ENCODE data around the gene ALG6.

The ALG6 gene

DNA sequence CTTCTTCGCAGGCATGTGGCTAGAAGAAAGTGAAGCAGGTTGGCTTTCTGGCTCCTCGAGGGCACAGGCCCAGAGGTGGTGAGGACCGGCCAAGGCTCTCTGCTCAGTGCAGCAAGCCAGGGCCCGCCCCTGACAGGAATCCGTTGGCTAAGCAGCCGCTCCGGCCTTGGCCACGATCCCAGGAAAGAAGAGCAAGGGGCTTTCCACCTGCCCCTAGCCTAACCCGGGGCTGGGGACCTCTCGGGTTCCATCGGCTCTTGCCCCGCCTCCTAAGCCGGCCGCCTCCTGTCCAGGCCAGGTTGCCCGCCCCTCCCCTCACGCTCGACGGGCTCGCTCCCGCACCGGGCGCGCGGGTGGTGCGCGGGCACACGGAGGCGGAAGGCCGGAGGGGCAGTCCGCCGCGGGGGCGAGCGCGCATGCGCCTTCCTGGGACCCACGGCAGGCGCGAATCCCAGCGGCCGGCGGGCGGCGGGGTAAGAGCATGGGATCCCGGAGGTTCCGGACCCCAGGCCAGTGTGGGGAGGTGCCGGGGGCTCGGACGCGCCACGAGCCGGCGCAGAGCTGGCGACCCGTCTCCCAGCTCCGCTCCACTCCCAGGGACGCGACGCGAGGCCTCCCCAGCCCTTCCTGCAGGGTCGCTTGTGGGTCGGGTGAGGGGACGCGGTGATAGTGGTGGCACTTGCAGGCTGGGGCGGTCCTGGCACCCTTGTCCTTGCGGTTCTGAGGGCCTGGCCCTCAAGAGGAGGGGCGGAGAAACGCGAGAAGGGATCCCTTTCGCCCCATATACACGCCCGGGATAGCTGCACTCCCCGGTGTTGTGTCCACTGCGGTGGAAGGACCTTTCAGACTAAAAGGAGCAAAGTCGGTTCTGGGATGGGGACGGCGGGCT, at the start of gene ALG6:
TSS of gene ALG6 (plus strand) at position 413 of the 889 bp plus-strand sequence. CDS start 3,351 bp downstream, outside the sequence.
- DNase-seq: peak; percentile 87

DNA sequence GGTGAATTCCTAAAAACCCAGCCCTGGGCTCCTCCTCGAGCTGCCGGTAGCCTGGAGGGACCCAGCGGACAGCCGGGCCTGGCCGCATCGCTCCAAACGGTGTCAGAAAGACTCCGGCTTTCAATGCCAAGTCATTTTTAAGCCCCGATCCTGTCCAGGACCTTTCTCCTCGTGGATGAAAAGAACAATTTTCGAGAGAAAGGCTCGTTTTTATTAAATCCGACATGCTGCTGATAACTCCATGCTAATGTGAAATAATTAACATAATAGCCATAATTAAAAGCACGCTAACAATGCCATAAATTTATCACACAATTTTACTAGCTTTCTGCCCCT, 49.6 kb upstream of the ALG6 start:
- DNase-seq: no peak

DNA sequence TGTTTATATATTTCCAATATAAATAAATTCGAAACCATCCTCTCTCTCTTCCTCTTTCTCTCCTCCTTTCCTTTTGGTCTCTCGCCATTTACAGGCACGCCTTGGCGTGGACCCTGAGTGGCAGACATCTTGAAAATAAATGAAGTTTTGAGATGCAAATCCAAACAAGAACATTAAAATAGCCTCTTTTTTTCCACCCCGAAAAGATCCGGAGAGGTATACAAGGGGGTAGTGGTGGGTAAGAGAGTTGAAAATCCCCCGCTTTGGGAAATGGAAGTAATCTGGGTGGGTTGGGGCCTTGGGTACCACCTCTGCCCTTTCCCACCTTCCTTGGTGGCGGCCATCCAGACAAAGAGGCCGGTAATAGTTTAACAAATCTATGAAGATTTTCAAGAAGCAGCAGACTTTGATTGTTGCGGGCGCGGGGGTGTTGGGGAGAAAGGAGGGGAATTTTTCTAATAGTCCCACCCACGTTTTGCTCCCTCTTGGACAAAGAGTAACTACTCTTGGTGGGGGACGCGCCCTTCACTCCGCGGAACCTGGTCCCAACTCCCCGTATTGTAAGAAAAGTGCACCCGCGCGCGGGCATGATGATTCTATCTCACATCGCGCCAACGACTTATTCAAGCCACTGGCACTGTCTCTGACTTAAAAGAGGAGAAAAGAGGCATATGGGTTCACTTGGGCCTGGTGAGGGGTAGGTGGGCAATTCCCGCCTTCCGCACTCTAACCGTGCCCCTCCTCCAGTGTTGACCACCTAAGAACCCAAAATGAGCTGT, 49.0 kb upstream of the ALG6 start:
- DNase-seq: no peak

DNA sequence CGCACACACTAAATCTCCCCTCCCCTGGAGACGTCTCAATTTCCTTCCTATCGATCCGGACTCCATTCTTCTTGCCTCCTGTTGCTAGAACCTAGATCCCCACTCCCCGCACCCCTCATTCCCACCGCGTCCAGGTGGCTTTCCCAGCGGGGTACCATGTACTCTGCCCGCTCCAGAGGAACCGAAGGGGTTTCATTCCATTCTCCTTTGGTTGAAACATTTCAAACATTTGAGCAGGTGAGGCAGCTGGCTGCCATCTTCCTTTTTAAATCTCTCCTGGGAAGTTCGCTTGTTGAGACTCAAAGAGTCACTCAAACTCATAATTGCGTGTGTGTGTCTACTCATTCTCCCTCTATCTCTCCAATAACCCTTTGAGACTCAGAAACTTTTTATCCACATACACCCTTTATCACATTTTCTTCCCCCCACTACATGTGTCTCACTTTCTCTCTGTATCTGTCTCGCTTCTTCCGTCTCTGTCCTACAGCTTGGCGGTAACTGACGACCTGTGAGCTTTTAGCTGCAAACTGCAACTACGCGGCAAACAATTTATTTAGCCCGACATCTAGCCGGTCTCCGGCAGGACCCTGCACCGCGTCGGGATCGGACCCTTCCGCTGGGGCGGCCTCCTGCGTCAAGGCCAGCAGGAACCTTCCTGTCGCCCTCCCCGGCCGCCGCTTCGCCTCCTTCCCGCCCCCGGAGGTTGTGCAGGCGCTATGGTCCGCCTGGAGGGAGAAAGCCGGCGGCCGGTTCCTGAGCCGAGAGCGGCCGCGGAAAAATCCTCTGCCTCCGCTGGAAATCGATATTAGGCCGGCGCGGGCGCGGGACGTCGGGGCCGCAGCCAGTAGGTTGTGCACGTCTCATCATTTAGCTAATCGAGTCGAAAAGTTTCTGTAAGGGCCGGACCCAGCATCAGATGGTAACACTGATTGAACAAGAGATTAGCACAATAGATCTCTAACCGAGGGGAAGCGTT, 48.1 kb upstream of the ALG6 start:
- no peak for DNase-seq

DNA sequence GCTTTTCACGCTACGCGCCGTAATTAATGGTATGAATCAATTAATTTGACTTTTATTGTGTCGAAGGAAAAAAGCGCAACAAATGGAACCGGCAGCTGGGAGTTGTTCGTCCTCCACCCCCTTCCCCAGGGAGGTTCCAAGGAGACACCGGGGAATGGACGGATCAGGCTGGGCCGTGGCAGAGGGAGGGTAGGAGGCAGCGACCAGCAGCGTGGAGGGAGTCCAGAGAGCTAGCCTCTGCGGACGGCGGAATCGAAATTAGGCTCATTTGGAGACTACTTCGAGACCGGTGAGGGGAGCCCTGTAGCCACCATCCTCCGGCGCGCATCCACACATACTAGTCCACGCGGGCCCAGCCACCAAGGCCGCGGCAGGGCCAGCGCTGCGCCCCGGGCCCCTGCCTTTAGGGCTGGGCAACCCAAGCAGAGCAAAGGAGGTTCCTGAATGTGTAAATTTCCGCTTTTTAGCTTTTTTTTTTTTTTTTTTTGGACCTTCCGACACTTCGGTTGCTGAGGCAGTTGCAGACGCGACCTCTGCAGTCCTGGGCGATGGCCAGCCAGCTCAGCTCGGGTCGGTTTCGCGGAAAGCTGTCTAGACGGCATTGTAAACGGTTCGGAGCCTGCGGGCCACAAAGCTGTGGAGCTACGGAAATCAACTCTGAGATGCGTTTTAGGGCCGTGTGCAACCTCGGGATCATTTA, 47.3 kb upstream of the ALG6 start:
- no peak for DNase-seq

DNA sequence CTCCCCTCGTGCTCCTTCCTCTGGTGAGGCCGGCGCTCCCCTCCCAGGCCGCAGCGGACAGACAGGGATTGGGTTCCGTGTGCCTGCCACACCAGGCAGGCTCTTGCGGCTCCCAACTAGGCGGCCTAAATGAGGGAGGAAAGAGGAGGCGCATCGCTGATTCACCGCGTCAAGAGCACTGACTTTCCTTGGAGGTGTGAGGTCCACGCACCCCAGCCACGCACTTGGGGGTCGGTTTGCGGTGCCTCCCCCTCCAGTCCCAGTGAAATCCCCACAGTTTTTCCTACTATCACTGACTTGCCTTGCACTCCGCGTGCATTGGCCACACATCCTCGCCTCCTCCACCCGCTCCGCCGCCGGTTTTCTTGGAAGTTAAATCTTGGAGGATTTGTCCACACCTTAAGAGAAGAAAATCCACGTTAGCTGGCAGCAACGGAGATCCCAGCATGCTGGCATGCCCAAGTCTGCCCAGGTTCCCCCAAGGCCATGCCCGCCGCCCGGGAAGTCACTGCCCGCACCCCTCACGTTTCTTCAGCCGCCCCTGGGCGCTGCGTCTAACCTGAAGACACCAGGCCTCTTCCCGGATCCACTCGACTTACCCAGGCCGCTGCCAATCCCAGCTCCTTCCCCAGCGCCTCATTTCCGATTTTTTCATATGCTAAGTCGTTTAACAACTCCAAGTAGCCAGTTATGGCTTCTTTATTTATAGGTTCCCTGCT, 46.2 kb upstream of the ALG6 start:
- no peak for DNase-seq

DNA sequence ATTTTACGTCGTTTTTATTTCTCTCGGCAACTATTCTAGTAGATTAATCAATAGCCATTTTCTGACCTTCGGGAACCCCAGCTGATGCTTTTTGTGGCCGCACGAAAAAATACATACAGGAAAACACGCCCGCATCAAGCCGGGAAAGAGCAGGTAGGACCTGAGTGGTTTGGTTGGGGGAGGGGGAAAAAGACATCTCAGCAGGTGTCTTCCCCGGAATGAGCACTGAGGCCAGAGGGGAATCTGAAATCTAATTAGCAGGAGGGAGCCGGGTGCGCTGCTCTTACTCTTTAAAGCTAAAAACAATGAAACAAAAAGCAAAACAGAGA, 45.7 kb upstream of the ALG6 start:
- no peak for DNase-seq

DNA sequence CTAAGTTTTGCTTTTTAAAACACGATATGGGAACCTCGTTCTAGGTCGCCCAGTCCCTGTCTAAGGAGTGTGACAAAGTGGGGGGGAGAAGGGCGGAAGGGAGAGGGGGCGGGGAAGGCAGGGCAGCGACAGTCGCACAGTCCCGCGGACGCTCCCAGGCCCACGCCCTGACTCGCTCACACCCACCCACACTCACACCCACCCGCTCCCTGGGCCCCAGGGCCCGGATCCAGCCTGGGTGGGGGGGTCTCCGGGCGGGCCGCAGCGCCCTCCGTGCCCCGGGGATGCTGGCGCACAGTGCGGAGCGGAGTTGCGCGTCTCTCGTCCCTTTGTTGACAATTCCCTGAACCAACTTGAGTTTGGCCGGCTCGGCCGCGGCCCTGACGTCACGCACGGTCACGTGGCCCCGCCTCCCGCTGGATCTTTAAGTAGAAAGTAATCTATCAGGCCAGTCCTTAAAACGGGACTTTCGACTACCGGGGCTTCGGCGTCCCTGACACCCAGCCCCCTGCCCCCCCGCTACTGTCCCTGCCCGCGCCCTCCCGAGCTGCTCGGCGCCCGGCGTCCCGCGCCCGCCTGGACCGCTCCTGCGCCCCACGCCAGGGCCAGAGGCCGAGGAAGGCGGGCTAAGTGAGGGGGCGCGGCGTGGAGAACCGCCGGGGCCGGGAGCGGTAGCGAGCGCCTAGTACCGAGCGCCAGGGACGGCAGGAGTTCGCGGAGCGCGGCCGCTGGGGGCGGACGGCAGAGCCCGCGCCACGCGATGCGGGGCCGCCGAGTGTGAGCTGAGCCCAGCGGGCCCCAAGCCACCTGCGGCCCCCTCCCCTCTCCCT, 45.1 kb upstream of the ALG6 start, which contains the start of gene FOXD3:
TSS of gene FOXD3 (plus strand) at position 454 of the 830 bp plus-strand sequence. CDS start 492 bp downstream, outside the sequence.
- DNase-seq: no peak

DNA sequence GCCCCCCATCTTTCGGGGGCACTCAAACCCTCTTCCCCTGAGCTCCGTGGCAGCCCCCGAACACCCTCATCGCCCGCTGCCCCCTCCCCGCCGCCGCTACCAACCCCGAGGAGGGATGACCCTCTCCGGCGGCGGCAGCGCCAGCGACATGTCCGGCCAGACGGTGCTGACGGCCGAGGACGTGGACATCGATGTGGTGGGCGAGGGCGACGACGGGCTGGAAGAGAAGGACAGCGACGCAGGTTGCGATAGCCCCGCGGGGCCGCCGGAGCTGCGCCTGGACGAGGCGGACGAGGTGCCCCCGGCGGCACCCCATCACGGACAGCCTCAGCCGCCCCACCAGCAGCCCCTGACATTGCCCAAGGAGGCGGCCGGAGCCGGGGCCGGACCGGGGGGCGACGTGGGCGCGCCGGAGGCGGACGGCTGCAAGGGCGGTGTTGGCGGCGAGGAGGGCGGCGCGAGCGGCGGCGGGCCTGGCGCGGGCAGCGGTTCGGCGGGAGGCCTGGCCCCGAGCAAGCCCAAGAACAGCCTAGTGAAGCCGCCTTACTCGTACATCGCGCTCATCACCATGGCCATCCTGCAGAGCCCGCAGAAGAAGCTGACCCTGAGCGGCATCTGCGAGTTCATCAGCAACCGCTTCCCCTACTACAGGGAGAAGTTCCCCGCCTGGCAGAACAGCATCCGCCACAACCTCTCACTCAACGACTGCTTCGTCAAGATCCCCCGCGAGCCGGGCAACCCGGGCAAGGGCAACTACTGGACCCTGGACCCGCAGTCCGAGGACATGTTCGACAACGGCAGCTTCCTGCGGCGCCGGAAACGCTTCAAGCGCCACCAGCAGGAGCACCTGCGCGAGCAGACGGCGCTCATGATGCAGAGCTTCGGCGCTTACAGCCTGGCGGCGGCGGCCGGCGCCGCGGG, 44.2 kb upstream of the ALG6 start:
- DNase-seq: peak; percentile 16

DNA sequence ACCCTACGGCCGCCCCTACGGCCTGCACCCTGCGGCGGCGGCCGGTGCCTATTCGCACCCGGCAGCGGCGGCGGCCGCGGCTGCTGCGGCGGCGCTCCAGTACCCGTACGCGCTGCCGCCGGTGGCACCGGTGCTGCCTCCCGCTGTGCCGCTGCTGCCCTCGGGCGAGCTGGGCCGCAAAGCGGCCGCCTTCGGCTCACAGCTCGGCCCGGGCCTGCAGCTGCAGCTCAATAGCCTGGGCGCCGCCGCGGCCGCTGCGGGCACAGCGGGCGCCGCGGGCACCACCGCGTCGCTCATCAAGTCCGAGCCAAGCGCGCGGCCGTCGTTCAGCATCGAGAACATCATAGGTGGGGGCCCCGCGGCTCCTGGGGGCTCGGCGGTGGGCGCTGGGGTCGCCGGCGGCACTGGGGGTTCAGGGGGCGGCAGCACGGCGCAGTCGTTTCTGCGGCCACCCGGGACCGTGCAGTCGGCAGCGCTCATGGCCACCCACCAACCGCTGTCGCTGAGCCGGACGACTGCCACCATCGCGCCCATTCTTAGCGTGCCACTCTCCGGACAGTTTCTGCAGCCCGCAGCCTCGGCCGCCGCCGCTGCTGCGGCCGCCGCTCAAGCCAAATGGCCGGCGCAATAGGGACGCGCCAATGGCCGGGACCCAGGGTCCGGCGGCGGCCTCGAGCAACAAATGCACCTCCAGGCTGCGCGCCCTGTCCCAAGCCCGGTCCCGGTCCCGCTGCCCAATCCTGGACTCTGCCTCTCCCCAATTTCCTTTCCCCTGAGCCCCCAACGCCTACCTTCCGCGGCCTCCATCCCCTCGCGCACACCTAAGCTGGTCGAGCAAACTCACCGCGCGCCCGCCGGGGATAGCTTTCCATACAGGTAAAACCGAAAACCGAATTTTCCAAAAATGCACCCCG, 43.3 kb upstream of the ALG6 start:
- no peak for DNase-seq

DNA sequence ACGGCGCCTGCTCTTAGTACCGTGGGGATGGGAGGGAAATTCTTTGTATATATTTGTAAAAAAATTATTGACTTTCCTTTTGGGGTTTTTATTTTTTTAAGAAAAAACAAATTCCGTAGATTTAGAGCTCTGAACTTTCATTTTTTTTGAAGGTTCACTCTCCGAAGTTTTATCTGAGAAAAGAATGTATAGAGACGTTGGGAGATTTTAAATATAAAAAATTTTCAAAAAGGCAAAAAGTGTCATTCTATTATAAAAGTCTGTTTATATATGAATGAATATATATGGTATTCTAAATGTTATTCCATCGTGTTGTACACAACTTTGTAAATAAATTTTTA, 42.7 kb upstream of the ALG6 start:
- DNase-seq: no peak

DNA sequence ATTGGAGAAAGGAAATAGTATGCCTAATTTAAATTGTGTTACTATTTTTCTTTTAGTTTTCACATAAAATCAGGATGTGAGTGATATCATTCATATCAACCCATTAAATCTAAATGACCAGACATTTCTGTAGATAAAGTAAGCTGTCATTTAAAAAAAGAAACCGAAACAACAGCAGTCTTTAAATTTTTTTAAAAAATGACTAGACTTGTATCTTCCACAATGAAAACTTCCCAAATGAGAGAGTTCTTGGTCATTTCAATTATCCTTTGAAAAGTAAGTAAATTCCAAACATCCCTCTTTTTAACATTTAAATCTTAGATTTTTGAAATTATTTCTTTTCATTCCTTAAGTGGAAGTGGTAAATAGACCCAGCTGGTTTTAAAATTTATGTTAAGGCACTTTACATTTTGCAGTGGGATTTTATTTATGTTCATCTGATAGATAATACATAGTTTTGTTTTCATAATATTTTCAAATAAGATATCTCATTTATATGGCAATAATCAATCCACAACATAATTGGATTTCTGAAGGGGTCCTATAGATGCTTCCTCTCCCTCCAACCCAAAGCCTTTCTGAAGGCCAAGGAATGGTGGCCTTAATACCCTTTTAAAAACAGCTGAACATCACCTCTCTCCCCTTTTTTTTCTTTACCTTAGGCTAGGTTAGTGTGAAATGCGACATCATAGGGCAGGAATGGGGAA, 42.0 kb upstream of the ALG6 start:
- no peak for DNase-seq

DNA sequence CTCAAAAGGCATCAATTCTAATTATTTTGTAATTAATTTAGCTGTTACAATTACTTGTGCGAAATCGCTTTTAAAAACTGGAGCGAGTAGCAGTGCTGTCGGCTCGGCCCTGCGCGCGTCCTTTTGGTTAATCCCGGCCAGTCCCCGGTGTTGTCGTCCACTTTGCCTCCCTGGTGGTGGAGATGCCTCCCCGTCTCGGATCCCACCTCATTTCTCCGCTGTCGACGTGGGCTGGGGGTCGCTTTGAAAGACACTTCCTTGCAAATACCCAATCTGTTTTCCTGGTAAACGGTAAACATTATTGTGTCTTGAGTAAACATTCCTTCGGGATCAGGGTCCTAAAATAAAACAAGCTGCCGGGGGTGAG, 41.3 kb upstream of the ALG6 start:
- DNase-seq: no peak

DNA sequence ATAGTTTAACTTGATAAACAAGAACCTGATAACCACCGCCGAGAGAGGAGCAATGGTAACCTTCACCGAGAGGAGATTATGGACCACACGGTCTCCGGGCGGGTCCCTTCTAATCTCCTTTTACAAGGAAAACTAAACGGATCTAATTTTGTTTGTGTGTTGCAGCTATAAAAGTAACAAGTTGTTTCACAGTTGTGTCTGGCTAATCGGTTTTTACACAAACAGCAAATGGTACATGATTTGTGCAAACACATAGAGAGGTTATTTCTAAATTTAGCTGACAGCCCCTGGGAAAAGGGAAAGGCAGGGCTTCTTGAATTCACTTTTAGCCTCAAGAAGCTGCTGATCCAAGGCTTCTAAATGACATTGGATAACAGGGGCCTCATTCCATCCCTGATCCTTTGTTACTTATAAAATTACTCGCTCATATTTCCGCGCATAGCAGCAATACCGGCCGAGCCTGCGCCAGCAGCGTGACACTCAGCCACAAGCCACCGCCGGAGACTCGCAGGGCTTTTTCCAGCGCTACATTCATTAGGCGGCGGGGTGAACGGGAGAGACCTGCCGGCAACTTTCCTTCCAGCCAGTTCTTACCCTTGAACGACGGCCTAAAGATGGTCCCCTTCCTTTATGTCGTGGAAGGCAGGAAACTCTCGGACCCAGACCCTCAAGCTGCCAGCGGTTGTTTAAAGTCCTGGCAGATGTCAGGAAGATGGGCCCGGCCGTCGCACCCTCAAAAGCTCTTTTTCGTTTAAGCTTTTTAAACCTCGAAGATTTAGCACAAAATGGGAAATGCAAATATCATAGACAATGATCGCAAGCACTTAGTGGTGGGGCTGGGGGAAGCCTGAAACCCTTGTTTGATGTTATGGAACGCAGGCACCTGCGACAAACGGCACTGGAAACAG, 40.7 kb upstream of the ALG6 start:
- DNase-seq: no peak

DNA sequence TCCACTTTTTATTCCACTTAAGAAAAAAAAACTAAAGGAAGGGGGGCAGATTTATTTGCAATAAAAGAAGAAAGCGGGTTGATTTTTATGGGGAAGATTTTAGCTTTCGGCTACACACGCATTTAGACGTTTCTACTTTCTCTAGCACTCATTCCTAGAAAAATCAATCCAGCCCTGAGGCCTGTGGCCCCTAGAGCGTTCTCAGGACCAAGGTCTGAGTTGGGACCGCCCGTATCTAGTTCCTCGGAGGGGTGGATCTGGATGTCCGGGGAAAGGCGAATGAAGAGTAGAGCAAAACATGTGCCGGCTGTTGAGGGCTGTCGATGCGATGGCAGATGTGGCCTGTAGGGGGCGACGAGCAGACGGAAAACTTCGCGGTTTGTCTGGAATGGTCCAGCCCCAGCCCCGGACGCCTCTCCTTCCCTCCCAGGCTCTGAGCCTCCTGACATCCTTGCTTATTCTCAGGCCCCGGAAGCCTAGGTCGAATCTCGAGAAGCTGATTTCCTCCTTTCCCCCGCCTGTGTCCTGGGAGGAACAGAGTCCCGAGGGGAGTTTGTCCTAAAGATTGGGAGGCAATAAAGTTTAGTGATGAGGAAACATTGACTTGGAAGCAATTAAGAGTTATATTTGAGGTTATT, 39.9 kb upstream of the ALG6 start:
- no peak for DNase-seq

DNA sequence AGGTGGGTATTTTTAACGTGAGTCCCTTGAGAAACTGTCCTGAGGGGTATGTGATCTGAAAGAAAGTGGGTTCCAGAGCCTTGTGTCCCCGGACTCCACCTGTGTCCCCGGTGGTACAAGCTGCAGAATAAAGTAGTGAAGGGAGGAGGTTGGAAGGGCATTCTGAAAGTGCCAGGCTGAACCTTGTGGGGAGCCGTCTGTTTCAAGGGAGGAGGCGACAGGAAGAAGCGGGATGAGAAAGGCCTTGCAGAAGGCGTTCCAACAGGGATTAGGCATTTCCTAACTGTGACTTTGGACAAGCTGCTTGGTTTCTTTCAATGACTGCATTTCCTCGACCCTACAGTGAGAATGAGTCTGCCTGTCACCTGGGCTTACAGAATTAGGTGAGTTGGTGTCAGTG, 39.3 kb upstream of the ALG6 start:
- DNase-seq: no peak
